GM12878 (cell line): ENCODE results near the gene NECTIN2. TPM values are rescaled to one million over a fixed set of nuclear protein-coding genes. Genes with fewer than 3 reads are reported as not detected.

ENCODE experiments used
- EP300 ChIP-seq, 2 experiments: fragments of 150-350 bp in 1 of 2; IDR thresholded peaks; 2 replicates each; pipeline ENCODE4 v1.6.1; 2011 to 2012; ENCODE audit warnings: low read depth in 2 of 2, low read length in 2 of 2, borderline replicate concordance in 1 of 2, improper control_type of control experiment in 1 of 2, inconsistent platforms in 1 of 2; ENCODE audit not compliant: control insufficient read depth in 1 of 2
- FOXK2 ChIP-seq: fragments of 450-650 bp; IDR thresholded peaks from 2 replicates; pipeline ENCODE4 v1.6.1; 2017; ENCODE audit warnings: mild to moderate bottlenecking, moderate library complexity
- HCFC1 ChIP-seq: fragments of 150-350 bp; IDR thresholded peaks from 2 replicates; pipeline ENCODE4 v1.6.1; 2014; ENCODE audit warnings: low read length
- IKZF2 ChIP-seq, 2 experiments: fragments of 450-650 bp; IDR thresholded peaks; 2 replicates each; pipeline ENCODE4 v1.6.1; 2017; ENCODE audit warnings: mild to moderate bottlenecking in 2 of 2, moderate library complexity in 2 of 2
- RCOR1 ChIP-seq: conservative IDR thresholded peaks from 2 replicates; pipeline ENCODE4 v1.6.1; 2012; ENCODE audit warnings: low read depth, low read length, improper control_type of control experiment
- TCF7 ChIP-seq: IDR thresholded peaks from 2 replicates; pipeline ENCODE4 v1.6.1; 2014; ENCODE audit warnings: antibody characterized with exemption, borderline replicate concordance
- polyA plus RNA-seq, 11 experiments: library from polyadenylated mRNA; depleted of rRNA in 4 of 11; unstranded in 6 of 11; stranded (reverse) in 5 of 11; fragments of >200 nt; fragmentation: Nextera tagmentation in 4 of 11; fragmentation: Illumina TruSeq in 1 of 11; extraction: Ambion mirVana in 4 of 11; extraction: Trizol in 1 of 11; gene quantifications; 1 replicate in 1 of 11; 2 replicates in 10 of 11; pipeline versions ENCODE4 v1.2.1 to v1.2.3, GENCODE V29; 2011 to 2016; ENCODE audit warnings: inconsistent platforms in 2 of 11, missing spikeins in 2 of 11, low read depth in 1 of 11
- total RNA-seq, 4 experiments: library from RNA; depleted of rRNA in 3 of 4; stranded (reverse); fragments of >200 nt in 3 of 4; fragmentation: Illumina TruSeq in 1 of 4; extraction: Trizol in 1 of 4; gene quantifications; 2 replicates each; pipeline versions ENCODE4 v1.2.1 to v1.2.3, GENCODE V29; 2013 to 2021
- TF ChIP-seq, protein P1 (sequence below): fragments of 450-650 bp; formaldehyde crosslinking; IDR thresholded peaks from 2 replicates; pipeline ENCODE4 v1.4.0; 2020; ENCODE audit warnings: mild to moderate bottlenecking, moderate library complexity
- TF ChIP-seq, protein P2 (sequence below): IDR thresholded peaks from 2 replicates; pipeline ENCODE4 v1.6.1; 2011; ENCODE audit warnings: mild to moderate bottlenecking, low read depth, low read length, moderate library complexity; ENCODE audit not compliant: insufficient replicate concordance

The NECTIN2 gene
- total and polyA plus RNA-seq, 10 of the 15 experiments (the other 5 are each of a cell fraction or from before 2014, with no cell fraction given) = 0.05 to 0.36 (median 0.26) TPM; not detected in 5

DNA sequence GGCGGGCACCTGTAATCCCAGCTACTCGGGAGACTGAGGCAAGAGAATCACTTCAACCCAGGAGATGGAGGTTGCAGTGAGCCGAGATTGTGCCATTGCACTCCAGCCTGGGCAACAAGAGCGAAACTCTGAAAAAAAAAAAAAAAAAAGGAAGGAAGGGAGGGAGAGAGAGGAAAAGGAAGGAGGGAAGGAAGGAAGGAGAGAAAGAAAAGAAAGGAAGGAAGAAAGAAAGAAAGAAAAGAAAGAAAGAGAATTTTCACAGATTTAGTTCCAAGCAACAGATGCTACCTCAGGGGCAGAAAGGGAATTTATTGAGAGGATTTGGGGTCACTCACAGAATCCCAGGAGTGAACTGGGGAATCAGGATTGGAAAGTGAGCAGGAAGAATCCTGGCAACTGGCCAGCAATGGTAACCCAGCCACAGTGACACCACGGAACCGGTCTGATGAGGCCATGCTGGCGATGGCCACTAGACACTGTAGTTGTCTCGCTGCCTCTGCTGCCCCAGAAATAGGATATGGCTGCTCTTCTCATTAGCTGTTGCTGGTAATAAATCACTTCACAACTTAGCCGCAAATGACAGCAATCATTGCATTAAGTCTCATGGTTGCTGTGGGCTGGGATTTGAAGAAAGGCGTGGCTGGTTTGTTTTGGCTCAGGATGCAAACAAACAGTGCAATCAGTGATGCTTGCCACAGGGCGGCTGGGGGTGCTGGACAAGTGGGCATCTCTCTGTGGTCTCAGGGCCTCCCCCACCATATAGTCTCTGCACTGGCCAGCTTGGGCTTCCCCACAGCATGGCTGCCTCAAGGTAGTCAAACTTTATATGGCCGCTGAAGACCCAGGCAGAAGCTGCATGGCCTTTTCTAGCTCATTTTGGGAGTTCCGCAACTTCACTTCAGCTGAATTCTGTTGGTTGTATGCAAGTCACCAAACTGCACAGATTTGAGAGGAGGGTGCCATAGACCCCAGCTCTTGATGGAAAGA is 42.4 kb upstream of the NECTIN2 start (continued):
- no peak for TF ChIP-seq EP300 (IDR thresholded peaks at IDR 0.05; ENCODE audit: borderline replicate concordance in 1 of 2, control insufficient read depth in 1 of 2, low read depth in 2 of 2, low read length in 2 of 2)
- TF ChIP-seq, protein P1, sequence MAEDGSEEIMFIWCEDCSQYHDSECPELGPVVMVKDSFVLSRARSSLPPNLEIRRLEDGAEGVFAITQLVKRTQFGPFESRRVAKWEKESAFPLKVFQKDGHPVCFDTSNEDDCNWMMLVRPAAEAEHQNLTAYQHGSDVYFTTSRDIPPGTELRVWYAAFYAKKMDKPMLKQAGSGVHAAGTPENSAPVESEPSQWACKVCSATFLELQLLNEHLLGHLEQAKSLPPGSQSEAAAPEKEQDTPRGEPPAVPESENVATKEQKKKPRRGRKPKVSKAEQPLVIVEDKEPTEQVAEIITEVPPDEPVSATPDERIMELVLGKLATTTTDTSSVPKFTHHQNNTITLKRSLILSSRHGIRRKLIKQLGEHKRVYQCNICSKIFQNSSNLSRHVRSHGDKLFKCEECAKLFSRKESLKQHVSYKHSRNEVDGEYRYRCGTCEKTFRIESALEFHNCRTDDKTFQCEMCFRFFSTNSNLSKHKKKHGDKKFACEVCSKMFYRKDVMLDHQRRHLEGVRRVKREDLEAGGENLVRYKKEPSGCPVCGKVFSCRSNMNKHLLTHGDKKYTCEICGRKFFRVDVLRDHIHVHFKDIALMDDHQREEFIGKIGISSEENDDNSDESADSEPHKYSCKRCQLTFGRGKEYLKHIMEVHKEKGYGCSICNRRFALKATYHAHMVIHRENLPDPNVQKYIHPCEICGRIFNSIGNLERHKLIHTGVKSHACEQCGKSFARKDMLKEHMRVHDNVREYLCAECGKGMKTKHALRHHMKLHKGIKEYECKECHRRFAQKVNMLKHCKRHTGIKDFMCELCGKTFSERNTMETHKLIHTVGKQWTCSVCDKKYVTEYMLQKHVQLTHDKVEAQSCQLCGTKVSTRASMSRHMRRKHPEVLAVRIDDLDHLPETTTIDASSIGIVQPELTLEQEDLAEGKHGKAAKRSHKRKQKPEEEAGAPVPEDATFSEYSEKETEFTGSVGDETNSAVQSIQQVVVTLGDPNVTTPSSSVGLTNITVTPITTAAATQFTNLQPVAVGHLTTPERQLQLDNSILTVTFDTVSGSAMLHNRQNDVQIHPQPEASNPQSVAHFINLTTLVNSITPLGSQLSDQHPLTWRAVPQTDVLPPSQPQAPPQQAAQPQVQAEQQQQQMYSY (CRISPR knock-in tag) = no peak
- no peak for TF ChIP-seq RCOR1
- no peak for TF ChIP-seq FOXK2
- TF ChIP-seq, protein P2, sequence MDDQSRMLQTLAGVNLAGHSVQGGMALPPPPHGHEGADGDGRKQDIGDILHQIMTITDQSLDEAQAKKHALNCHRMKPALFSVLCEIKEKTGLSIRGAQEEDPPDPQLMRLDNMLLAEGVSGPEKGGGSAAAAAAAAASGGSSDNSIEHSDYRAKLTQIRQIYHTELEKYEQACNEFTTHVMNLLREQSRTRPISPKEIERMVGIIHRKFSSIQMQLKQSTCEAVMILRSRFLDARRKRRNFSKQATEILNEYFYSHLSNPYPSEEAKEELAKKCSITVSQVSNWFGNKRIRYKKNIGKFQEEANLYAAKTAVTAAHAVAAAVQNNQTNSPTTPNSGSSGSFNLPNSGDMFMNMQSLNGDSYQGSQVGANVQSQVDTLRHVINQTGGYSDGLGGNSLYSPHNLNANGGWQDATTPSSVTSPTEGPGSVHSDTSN = peak; percentile 55
- no peak for TF ChIP-seq TCF7
- TF ChIP-seq IKZF2 (IDR thresholded peaks at IDR 0.05) = no peak
- no peak for TF ChIP-seq HCFC1
